Body of pancreas (tissue), 4 donors: ENCODE measurements around the gene RNF34.

Source experiments
- CTCF ChIP-seq, 7 experiments: fragments of 450-650 bp in 4 of 7; fragments of 200-600 bp in 3 of 7; sonication (generic) in 3 of 7; IDR thresholded peaks; one replicate each; pipeline ENCODE4 v1.5.1; 2016 to 2019; ENCODE audit warnings: antibody characterized with exemption in 7 of 7
- POLR2A ChIP-seq, 3 donors: fragments of 450-650 bp; IDR thresholded peaks; one replicate each; pipeline ENCODE4 v1.6.1; 2016; ENCODE audit warnings: antibody characterized with exemption in 3 of 3, mild to moderate bottlenecking in 2 of 3

- no peak for TF ChIP-seq CTCF (IDR thresholded peaks at IDR 0.05)
- no peak for TF ChIP-seq POLR2A (IDR thresholded peaks at IDR 0.05)
Observed at GRCh38 chr12:121438905-121439304, 39.0 kb downstream of the RNF34 start.
